ENCODE measurements around the gene GRID2. TPM values are rescaled to one million over a fixed set of nuclear protein-coding genes. Genes with fewer than 3 reads are reported as not detected.

GRID2 gene
- total RNA-seq, 1 experiment from 2014 or later: not detected

GRCh38 chr4:92843784-92844183, 540.0 kb downstream of the GRID2 start:
- Mint-ChIP-seq H3K9me3 (ENCODE audit: unreplicated experiment) (no peaks in the 10 kb centered on the region), H3K27me3 (ENCODE audit: insufficient read depth, unreplicated experiment) (peaks cover 3% of the 10 kb centered on the region), H3K4me1 (ENCODE audit: low read depth, unreplicated experiment) (peaks cover 8% of the 10 kb centered on the region), H3K27ac (ENCODE audit: unreplicated experiment) (no peak overlapping the region), H3K36me3 (ENCODE audit: insufficient read depth, unreplicated experiment) (no peaks in the 10 kb centered on the region), H3K4me3 (ENCODE audit: unreplicated experiment) (no peak overlapping the region)
- no peak for DNase-seq
- H3K4me1 ChIP-seq: no peaks in the 10 kb centered on the region
- TF ChIP-seq CTCF (IDR thresholded peaks at IDR 0.05; ENCODE audit: insufficient read depth in 1 of 2, low read depth in 1 of 2, low read length in 1 of 2, severe bottlenecking in 1 of 2, unreplicated experiment in 1 of 2): no peak
- no peak overlapping the region for H3K4me3 ChIP-seq (ENCODE audit: low read depth, low read length)
- BruUV-seq (replicated peaks): no TSS peak
- ChIA-PET POLR2A (no interaction called here), CTCF (no interaction called here)
- H3K9me3 ChIP-seq: no peaks in the 10 kb centered on the region
- H3K36me3 ChIP-seq (ENCODE audit: control insufficient read depth, insufficient read depth, low read length): no peaks in the 10 kb centered on the region
- intact Hi-C loops (cut with micrococcal nuclease; ENCODE audit: unreplicated experiment): no loop called here
- H3K27me3 ChIP-seq (replicated peaks; ENCODE audit: control insufficient read depth, insufficient read depth, low read length): no peaks in the 10 kb centered on the region

- H3K9me3 Mint-ChIP-seq (ENCODE audit: unreplicated experiment): no peaks in the 10 kb centered on the region
- ChIA-PET POLR2A (no interaction called here), CTCF (no interaction called here)
- H3K36me3 ChIP-seq (ENCODE audit: control insufficient read depth, insufficient read depth, low read length): no peaks in the 10 kb centered on the region
- H3K27me3 ChIP-seq (replicated peaks; ENCODE audit: control insufficient read depth, insufficient read depth, low read length): no peaks in the 10 kb centered on the region
- no peak overlapping the region for H3K4me3 ChIP-seq (ENCODE audit: low read depth, low read length)
- H3K27me3 Mint-ChIP-seq (ENCODE audit: insufficient read depth, unreplicated experiment): peaks cover 3% of the 10 kb centered on the region
- H3K9me3 ChIP-seq: no peaks in the 10 kb centered on the region
- no peak for DNase-seq
- intact Hi-C loops (cut with micrococcal nuclease; ENCODE audit: unreplicated experiment): no loop called here
- H3K36me3 Mint-ChIP-seq (ENCODE audit: insufficient read depth, unreplicated experiment): no peaks in the 10 kb centered on the region
- TF ChIP-seq CTCF (IDR thresholded peaks at IDR 0.05; ENCODE audit: insufficient read depth in 1 of 2, low read depth in 1 of 2, low read length in 1 of 2, severe bottlenecking in 1 of 2, unreplicated experiment in 1 of 2): no peak
- BruUV-seq (replicated peaks): no TSS peak
- no peaks in the 10 kb centered on the region for H3K4me1 ChIP-seq
- peaks cover 8% of the 10 kb centered on the region for H3K4me1 Mint-ChIP-seq (ENCODE audit: low read depth, unreplicated experiment)
- no peak overlapping the region for H3K4me3 Mint-ChIP-seq (ENCODE audit: unreplicated experiment)
- H3K27ac Mint-ChIP-seq (ENCODE audit: unreplicated experiment): no peak overlapping the region
Observed at GRCh38 chr4:92847026-92847425, 543.3 kb downstream of the GRID2 start.

DNA sequence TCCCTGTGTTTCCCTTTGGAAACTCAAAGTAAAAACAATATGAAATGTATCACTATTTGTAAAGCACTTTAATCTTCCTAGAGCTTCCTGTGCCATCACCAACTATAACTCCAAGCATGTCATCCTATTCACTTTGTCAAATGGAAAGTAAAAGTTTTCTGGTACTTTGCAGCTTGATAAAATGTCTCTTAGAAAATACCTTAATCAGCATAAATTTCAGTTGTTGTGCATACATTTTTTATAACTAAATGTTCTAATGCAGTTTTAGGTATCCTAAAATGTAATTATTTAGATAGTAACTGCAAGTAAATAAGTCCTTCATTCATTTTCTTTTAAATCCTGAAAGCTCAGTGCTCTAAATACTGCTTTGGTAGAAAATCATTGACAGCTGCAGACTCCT, 558.7 kb downstream of the GRID2 start:
- POLR2A ChIA-PET: no interaction called here
- no peak for DNase-seq

More for the DNA sequence above, 558.7 kb downstream of the GRID2 start:
- intact Hi-C loops (cut with micrococcal nuclease; ENCODE audit: unreplicated experiment): no loop called here
- Histone ChIP-seq H3K4me1 (no peaks in the 10 kb centered on the region), H3K4me3 (ENCODE audit: low read depth, low read length) (no peak overlapping the region), H3K27me3 (replicated peaks; ENCODE audit: control insufficient read depth, insufficient read depth, low read length) (no peaks in the 10 kb centered on the region), H3K36me3 (ENCODE audit: control insufficient read depth, insufficient read depth, low read length) (no peaks in the 10 kb centered on the region), H3K9me3 (no peaks in the 10 kb centered on the region)
- CTCF ChIA-PET: no interaction called here
- Mint-ChIP-seq H3K4me1 (ENCODE audit: low read depth, unreplicated experiment) (no peaks in the 10 kb centered on the region), H3K36me3 (ENCODE audit: insufficient read depth, unreplicated experiment) (no peaks in the 10 kb centered on the region), H3K4me3 (ENCODE audit: unreplicated experiment) (no peak overlapping the region), H3K27me3 (ENCODE audit: insufficient read depth, unreplicated experiment) (peaks cover 3% of the 10 kb centered on the region), H3K9me3 (ENCODE audit: unreplicated experiment) (no peaks in the 10 kb centered on the region), H3K27ac (ENCODE audit: unreplicated experiment) (no peak overlapping the region)
- no TSS peak for BruUV-seq (replicated peaks)
- TF ChIP-seq CTCF (IDR thresholded peaks at IDR 0.05; ENCODE audit: insufficient read depth in 1 of 2, low read depth in 1 of 2, low read length in 1 of 2, severe bottlenecking in 1 of 2, unreplicated experiment in 1 of 2): no peak
